GM23248 (cell line): ENCODE measurements around the gene KCTD15.

ENCODE experiments used
- EZH2 ChIP-seq: fragments of 200-600 bp; sonication (generic); IDR thresholded peaks from 2 replicates; pipeline ENCODE4 v1.6.1; 2018; ENCODE audit warnings: antibody characterized with exemption, mild to moderate bottlenecking; ENCODE audit not compliant: insufficient read depth, poor library complexity, severe bottlenecking
- EZH2phosphoT487 ChIP-seq: fragments of 200-600 bp; sonication (generic); IDR thresholded peaks from 2 replicates; pipeline ENCODE4 v1.6.1; 2018; ENCODE audit warnings: antibody characterized with exemption, moderate library complexity, mild to moderate bottlenecking, low read depth; ENCODE audit not compliant: insufficient read depth

- no peak for TF ChIP-seq EZH2phosphoT487
- TF ChIP-seq EZH2: no peak
Measured at GRCh38 chr19:33863436-33863835, 66.8 kb downstream of the KCTD15 start.
